Naive B cell (primary cell): ENCODE data around the gene MSI2. TPM values are rescaled to one million over a fixed set of nuclear protein-coding genes. Genes with fewer than 3 reads are reported as not detected.

Experiments used
- ATAC-seq, 2 donors: fragments of 150-1000 bp; cut with Tn5 transposase; 2 replicates each; pipeline ENCODE4 v1.10.0; 2021; ENCODE audit warnings: low read depth in 2 of 2, mild to moderate bottlenecking in 2 of 2, moderate library complexity in 2 of 2
- DNase-seq: peaks from one replicate; pipeline ENCODE4 v3.0.0; 2022
- H3K27ac Mint-ChIP-seq, 6 donors: one replicate each; pipeline ENCODE4 v1.8.0; 2020 to 2022; ENCODE audit warnings: mild to moderate bottlenecking in 6 of 6, mixed read lengths in 6 of 6, moderate library complexity in 5 of 6, inconsistent platforms in 2 of 6
- H3K27me3 Mint-ChIP-seq, 3 donors: one replicate each; pipeline ENCODE4 v1.8.0; 2021 to 2022; ENCODE audit warnings: mixed read lengths in 3 of 3, mild to moderate bottlenecking in 1 of 3
- H3K36me3 Mint-ChIP-seq, 2 donors: one replicate each; pipeline ENCODE4 v1.8.0; 2020 to 2022; ENCODE audit warnings: mixed read lengths in 2 of 2, inconsistent platforms in 1 of 2, mild to moderate bottlenecking in 1 of 2
- H3K4me1 Mint-ChIP-seq, 3 donors: one replicate each; pipeline ENCODE4 v1.8.0; 2020 to 2022; ENCODE audit warnings: mixed read lengths in 3 of 3, inconsistent platforms in 1 of 3, mild to moderate bottlenecking in 1 of 3, moderate library complexity in 1 of 3
- H3K4me3 Mint-ChIP-seq, 8 donors: one replicate each; pipeline ENCODE4 v1.8.0; 2020 to 2022; ENCODE audit warnings: mild to moderate bottlenecking in 8 of 8, mixed read lengths in 8 of 8, moderate library complexity in 8 of 8, inconsistent platforms in 2 of 8
- H3K9me3 Mint-ChIP-seq, 7 donors: one replicate each; pipeline ENCODE4 v1.8.0; 2020 to 2022; ENCODE audit warnings: mixed read lengths in 7 of 7, mild to moderate bottlenecking in 5 of 7, inconsistent platforms in 2 of 7, moderate library complexity in 1 of 7
- polyA plus RNA-seq, 6 donors: library from polyadenylated mRNA; unstranded; fragments of 300-500 nt; fragmentation: Illumina TruSeq; gene quantifications; one replicate each; pipeline ENCODE4 v1.2.3, GENCODE V29; 2021; ENCODE audit warnings: low read depth in 6 of 6

The MSI2 gene
- polyA plus RNA-seq, 6 donors from 2014 or later: 4.0 to 11.3 (median 6.8) TPM

- DNase-seq (no peak), ATAC-seq (no peak)
- Mint-ChIP-seq H3K4me3 (no peak overlapping the region), H3K36me3 (no peaks in the 10 kb centered on the region), H3K9me3 (no peaks in the 10 kb centered on the region), H3K4me1 (peaks cover 26 to 52% (median 37%) of the 10 kb centered on the region in 3 donors), H3K27ac (peak overlapping the region in 2 of 6 donors; percentile 58 to 79), H3K27me3 (no peaks in the 10 kb centered on the region)
These were observed 411.2 kb downstream of the MSI2 start for GRCh38 chr17:57667461-57667923.

- Mint-ChIP-seq H3K4me1 (peaks cover 26 to 53% (median 33%) of the 10 kb centered on the region in 3 donors), H3K9me3 (no peaks in the 10 kb centered on the region), H3K27ac (peak overlapping the region in 1 of 6 donors; percentile 87), H3K36me3 (no peaks in the 10 kb centered on the region), H3K27me3 (no peaks in the 10 kb centered on the region), H3K4me3 (no peak overlapping the region)
- no peak for ATAC-seq
- DNase-seq: no peak
These were observed 412.0 kb downstream of the MSI2 start for GRCh38 chr17:57668332-57668731.

GRCh38 chr17:57669671-57670529 lies 413.6 kb downstream of the MSI2 start:
- peak overlapping the region in 4 of 6 donors; percentile 13 to 90 (median 42) for H3K27ac Mint-ChIP-seq
- H3K27me3 Mint-ChIP-seq: no peaks in the 10 kb centered on the region
- ATAC-seq: no peak
- H3K9me3 Mint-ChIP-seq: no peaks in the 10 kb centered on the region
- no peaks in the 10 kb centered on the region for H3K36me3 Mint-ChIP-seq
- H3K4me3 Mint-ChIP-seq: peak overlapping the region in 1 of 8 donors; percentile 25
- H3K4me1 Mint-ChIP-seq: peaks cover 19 to 37% (median 20%) of the 10 kb centered on the region in 3 donors
- no peak for DNase-seq

- Mint-ChIP-seq H3K27ac (peak overlapping the region in 2 of 6 donors; percentile 21 to 23), H3K36me3 (no peaks in the 10 kb centered on the region), H3K27me3 (no peaks in the 10 kb centered on the region), H3K9me3 (no peaks in the 10 kb centered on the region), H3K4me1 (peaks cover 9 to 26% (median 15%) of the 10 kb centered on the region in 3 donors), H3K4me3 (peak overlapping the region in 1 of 8 donors; percentile 25)
- ATAC-seq (no peak), DNase-seq (no peak)
These were observed 414.6 kb downstream of the MSI2 start for GRCh38 chr17:57670769-57671569.

- ATAC-seq (peak; percentile 93 to 98), DNase-seq (peak; percentile 68)
- no peaks in the 10 kb centered on the region for H3K9me3 Mint-ChIP-seq
- peaks cover 1 to 3% of the 10 kb centered on the region in 2 donors for H3K36me3 Mint-ChIP-seq
- peaks cover 0 to 17% (median 6%) of the 10 kb centered on the region in 3 donors for H3K4me1 Mint-ChIP-seq
- H3K27me3 Mint-ChIP-seq: no peaks in the 10 kb centered on the region
- peak overlapping the region in 1 of 6 donors; percentile 81 for H3K27ac Mint-ChIP-seq
- no peak overlapping the region for H3K4me3 Mint-ChIP-seq
These were observed 415.6 kb downstream of the MSI2 start for GRCh38 chr17:57671667-57672632.

- Mint-ChIP-seq H3K36me3 (peaks cover 8% of the 10 kb centered on the region in 2 donors), H3K4me3 (no peak overlapping the region), H3K27ac (peak overlapping the region in 2 of 6 donors; percentile 61 to 77), H3K27me3 (no peaks in the 10 kb centered on the region), H3K9me3 (no peaks in the 10 kb centered on the region), H3K4me1 (peaks cover 0 to 16% (median 6%) of the 10 kb centered on the region in 3 donors)
- no peak for ATAC-seq
- no peak for DNase-seq
These were observed 416.6 kb downstream of the MSI2 start for GRCh38 chr17:57672971-57673370.

- Mint-ChIP-seq H3K4me3 (no peak overlapping the region), H3K4me1 (peaks cover 0 to 12% (median 6%) of the 10 kb centered on the region in 3 donors), H3K9me3 (no peaks in the 10 kb centered on the region), H3K27me3 (no peaks in the 10 kb centered on the region), H3K27ac (no peak overlapping the region), H3K36me3 (peaks cover 8 to 14% of the 10 kb centered on the region in 2 donors)
- no peak for ATAC-seq
- no peak for DNase-seq
These were observed 418.6 kb downstream of the MSI2 start for GRCh38 chr17:57674894-57675293.

GRCh38 chr17:57675427-57676387 lies 419.4 kb downstream of the MSI2 start:
- Mint-ChIP-seq H3K36me3 (peaks cover 8 to 18% of the 10 kb centered on the region in 2 donors), H3K9me3 (no peaks in the 10 kb centered on the region), H3K4me1 (peaks cover 0 to 12% (median 6%) of the 10 kb centered on the region in 3 donors), H3K4me3 (no peak overlapping the region), H3K27me3 (no peaks in the 10 kb centered on the region), H3K27ac (no peak overlapping the region)
- ATAC-seq (no peak), DNase-seq (no peak)

GRCh38 chr17:57676543-57676942 lies 420.2 kb downstream of the MSI2 start:
- no peak for DNase-seq
- no peaks in the 10 kb centered on the region for H3K27me3 Mint-ChIP-seq
- H3K27ac Mint-ChIP-seq: peak overlapping the region in 1 of 6 donors; percentile 52
- ATAC-seq: no peak
- peaks cover 0 to 11% (median 6%) of the 10 kb centered on the region in 3 donors for H3K4me1 Mint-ChIP-seq
- no peaks in the 10 kb centered on the region for H3K9me3 Mint-ChIP-seq
- no peak overlapping the region for H3K4me3 Mint-ChIP-seq
- peaks cover 8 to 18% of the 10 kb centered on the region in 2 donors for H3K36me3 Mint-ChIP-seq

- Mint-ChIP-seq H3K36me3 (peaks cover 8 to 18% of the 10 kb centered on the region in 2 donors), H3K27ac (peak overlapping the region in 2 of 6 donors; percentile 19 to 40), H3K4me3 (no peak overlapping the region), H3K27me3 (no peaks in the 10 kb centered on the region), H3K9me3 (no peaks in the 10 kb centered on the region), H3K4me1 (peaks cover 0 to 4% (median 3%) of the 10 kb centered on the region in 3 donors)
- ATAC-seq (no peak), DNase-seq (no peak)
These were observed 421.0 kb downstream of the MSI2 start for GRCh38 chr17:57677301-57677700.

GRCh38 chr17:57677858-57678257 lies 421.5 kb downstream of the MSI2 start:
- Mint-ChIP-seq H3K36me3 (peaks cover 11 to 18% of the 10 kb centered on the region in 2 donors), H3K27me3 (no peaks in the 10 kb centered on the region), H3K4me3 (peak overlapping the region in 1 of 8 donors; percentile 25), H3K27ac (no peak overlapping the region), H3K4me1 (peaks cover 0 to 3% (median 2%) of the 10 kb centered on the region in 3 donors), H3K9me3 (no peaks in the 10 kb centered on the region)
- DNase-seq (no peak), ATAC-seq (no peak)

- ATAC-seq: no peak
- H3K4me1 Mint-ChIP-seq: no peaks in the 10 kb centered on the region
These were observed 422.1 kb downstream of the MSI2 start for GRCh38 chr17:57678393-57678792.

More at GRCh38 chr17:57678393-57678792, 422.1 kb downstream of the MSI2 start:
- Mint-ChIP-seq H3K27ac (no peak overlapping the region), H3K36me3 (peaks cover 16 to 21% of the 10 kb centered on the region in 2 donors), H3K27me3 (no peaks in the 10 kb centered on the region), H3K4me3 (no peak overlapping the region), H3K9me3 (no peaks in the 10 kb centered on the region)
- no peak for DNase-seq
